ENCODE results near the gene BAHCC1. TPM values are rescaled to one million over a fixed set of nuclear protein-coding genes. Genes with fewer than 3 reads are reported as not detected.

BAHCC1 gene
- total RNA-seq, 1 donor from 2014 or later = 10.7 TPM

DNA sequence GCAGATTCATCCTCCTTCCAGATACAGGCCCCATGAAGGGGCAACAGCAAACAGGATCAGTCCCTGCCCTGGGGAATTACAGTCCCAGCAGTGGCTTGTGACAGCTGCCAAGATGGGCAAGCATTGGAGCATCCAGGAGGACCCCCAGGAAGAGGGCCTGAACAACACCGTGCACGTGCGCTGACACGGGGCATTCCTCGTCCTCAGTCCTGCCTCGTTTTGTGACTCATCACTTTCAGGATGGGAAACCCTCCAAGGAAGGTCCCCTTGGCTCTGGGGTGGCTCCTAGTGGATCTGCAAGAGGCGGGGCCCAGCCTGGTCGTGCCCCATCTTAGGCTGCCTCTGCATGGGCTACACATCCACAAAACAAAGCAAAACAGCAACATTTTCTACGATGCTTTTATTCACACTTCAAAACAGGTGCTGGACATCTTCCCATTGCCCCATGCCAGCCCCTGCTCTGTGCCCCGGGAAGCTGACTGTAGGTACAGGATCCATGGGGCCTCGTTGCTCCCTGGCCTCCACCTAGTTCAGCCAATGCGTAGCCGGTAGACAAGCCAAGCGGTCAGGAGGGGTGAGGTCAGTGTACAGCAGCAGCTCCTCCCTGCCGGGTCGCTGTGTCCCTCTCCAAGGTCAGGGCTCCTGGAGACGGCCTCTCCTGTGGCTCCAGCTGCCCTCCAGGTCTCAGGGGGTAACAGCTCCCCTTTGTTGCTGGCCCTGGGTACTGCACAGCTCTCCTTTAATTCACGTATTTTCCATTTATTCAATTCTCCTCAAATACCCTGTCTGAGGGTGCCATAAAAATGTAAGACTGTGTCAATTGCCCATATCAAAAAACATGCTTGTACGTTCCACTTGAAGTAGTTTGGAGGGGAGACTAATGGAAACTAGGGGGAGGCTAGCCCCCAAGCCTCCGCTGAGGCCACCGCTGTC, 85.1 kb downstream of the BAHCC1 start:
- TF ChIP-seq, protein P1, sequence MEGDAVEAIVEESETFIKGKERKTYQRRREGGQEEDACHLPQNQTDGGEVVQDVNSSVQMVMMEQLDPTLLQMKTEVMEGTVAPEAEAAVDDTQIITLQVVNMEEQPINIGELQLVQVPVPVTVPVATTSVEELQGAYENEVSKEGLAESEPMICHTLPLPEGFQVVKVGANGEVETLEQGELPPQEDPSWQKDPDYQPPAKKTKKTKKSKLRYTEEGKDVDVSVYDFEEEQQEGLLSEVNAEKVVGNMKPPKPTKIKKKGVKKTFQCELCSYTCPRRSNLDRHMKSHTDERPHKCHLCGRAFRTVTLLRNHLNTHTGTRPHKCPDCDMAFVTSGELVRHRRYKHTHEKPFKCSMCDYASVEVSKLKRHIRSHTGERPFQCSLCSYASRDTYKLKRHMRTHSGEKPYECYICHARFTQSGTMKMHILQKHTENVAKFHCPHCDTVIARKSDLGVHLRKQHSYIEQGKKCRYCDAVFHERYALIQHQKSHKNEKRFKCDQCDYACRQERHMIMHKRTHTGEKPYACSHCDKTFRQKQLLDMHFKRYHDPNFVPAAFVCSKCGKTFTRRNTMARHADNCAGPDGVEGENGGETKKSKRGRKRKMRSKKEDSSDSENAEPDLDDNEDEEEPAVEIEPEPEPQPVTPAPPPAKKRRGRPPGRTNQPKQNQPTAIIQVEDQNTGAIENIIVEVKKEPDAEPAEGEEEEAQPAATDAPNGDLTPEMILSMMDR (IDR thresholded peaks at IDR 0.05; ENCODE audit: unreplicated experiment) = no peak
- Mint-ChIP-seq H3K27ac (ENCODE audit: unreplicated experiment) (peak overlapping the region; percentile 18), H3K36me3 (ENCODE audit: low read depth, unreplicated experiment) (no peaks in the 10 kb centered on the region), H3K4me1 (ENCODE audit: unreplicated experiment) (no peaks in the 10 kb centered on the region), H3K4me3 (ENCODE audit: unreplicated experiment) (no peak overlapping the region), H3K27me3 (ENCODE audit: unreplicated experiment) (peaks cover 25% of the 10 kb centered on the region), H3K9me3 (ENCODE audit: unreplicated experiment) (no peaks in the 10 kb centered on the region)
- no peak for DNase-seq (ENCODE audit: low spot score)

DNA sequence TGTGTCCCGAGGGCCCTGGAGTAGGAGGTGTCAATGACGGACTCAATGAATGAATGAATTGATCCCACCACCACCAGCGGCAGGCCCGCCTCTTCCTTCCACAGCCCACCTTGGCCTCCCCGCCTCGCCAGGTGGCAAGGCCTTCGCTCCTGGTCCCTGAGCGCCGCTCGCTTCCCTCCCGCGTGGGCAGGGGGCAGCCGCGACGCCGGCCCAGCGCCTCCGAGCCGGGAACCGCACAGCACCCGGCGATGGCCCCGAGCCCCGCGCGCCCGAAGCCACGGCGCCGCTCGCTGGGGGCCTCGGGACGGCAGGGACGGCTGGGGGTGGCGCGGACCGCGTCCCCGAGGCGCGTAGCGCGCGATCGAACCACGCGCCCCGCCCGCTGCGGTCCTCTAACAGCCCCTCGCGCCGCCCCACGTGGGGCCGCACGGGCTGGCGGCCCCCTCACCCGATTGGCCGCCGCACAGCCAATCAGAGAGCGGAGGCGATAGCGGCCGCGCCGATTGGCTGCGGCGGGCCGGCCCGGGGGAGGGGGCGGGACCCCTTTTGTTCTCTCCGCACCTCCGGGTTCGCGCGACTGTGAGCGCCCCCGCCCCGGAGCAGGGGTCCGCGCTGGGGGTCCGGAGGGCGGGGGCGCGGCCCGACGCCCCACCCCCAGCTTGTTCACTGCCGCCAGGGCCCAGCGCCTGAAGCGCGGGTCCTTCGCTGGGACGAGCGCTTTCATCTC, 86.0 kb downstream of the BAHCC1 start:
- Mint-ChIP-seq H3K4me1 (ENCODE audit: unreplicated experiment) (peaks cover 4% of the 10 kb centered on the region), H3K27ac (ENCODE audit: unreplicated experiment) (no peak overlapping the region), H3K9me3 (ENCODE audit: unreplicated experiment) (no peaks in the 10 kb centered on the region), H3K4me3 (ENCODE audit: unreplicated experiment) (no peak overlapping the region), H3K36me3 (ENCODE audit: low read depth, unreplicated experiment) (no peaks in the 10 kb centered on the region), H3K27me3 (ENCODE audit: unreplicated experiment) (peaks cover 19% of the 10 kb centered on the region)
- DNase-seq (ENCODE audit: low spot score) = peak; percentile 66
- TF ChIP-seq, protein P1 (IDR thresholded peaks at IDR 0.05; ENCODE audit: unreplicated experiment) = no peak

DNA sequence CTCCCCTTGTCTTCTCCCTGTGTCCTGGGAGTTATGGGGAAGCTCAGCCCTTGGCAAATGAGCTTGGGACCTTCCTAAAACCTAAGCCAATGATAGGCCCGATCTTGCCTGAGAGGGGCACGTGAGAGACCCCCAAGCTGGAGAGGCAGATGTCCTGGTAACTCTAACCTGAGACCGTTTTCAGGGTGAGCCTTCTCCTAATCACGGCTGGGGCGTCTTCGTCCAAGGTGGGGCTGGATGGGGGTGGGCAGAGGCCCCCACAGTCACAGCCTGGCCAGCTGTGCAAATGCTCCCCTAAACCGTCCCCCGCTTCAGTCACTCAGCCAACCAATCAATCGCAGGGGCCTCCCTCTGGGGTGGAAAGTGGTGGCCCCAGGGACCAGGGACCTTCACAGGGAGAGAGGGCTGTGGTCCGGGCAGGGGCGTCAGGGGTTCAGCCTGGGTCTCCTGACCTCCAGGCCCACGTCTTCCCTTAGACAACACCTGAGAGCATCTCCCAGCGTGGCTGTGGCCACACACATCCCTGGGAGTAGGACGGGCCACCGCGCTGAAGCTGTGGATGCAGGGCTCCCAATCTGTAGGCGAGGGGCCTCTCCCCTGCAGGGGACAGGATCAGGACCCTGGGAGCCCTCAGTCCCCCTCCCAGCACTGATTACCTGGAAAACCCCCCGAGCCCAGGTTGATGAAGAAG, 86.7 kb downstream of the BAHCC1 start:
- no peaks in the 10 kb centered on the region for H3K9me3 Mint-ChIP-seq (ENCODE audit: unreplicated experiment)
- no peak overlapping the region for H3K27ac Mint-ChIP-seq (ENCODE audit: unreplicated experiment)
- H3K27me3 Mint-ChIP-seq (ENCODE audit: unreplicated experiment) = peaks cover 17% of the 10 kb centered on the region
- TF ChIP-seq, protein P1 (IDR thresholded peaks at IDR 0.05; ENCODE audit: unreplicated experiment) = no peak
- H3K4me3 Mint-ChIP-seq (ENCODE audit: unreplicated experiment) = no peak overlapping the region
- DNase-seq (ENCODE audit: low spot score) = no peak
- peaks cover 7% of the 10 kb centered on the region for H3K4me1 Mint-ChIP-seq (ENCODE audit: unreplicated experiment)
- H3K36me3 Mint-ChIP-seq (ENCODE audit: low read depth, unreplicated experiment) = no peaks in the 10 kb centered on the region

DNA sequence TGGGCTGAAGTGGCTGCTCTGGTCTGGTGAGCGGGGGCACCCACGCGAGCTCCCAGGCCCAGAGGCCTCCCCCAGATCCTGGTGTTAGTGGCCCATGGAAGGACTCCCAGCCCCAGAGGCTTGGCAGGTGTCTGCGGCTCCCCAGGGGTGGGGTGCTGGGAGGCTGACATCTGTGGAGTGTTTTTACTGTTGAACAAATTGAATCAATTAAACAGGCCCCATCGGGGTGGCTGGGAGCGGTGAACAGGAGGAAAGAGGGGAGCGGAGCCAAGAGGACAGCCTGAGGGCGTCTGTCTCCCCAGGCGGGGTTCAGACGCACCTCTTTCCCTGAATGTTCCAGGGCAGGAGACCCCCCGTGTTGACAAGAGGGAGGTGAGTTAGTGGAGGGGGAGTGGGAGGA, 87.4 kb downstream of the BAHCC1 start:
- no peak overlapping the region for H3K27ac Mint-ChIP-seq (ENCODE audit: unreplicated experiment)
- peaks cover 7% of the 10 kb centered on the region for H3K4me1 Mint-ChIP-seq (ENCODE audit: unreplicated experiment)
- H3K9me3 Mint-ChIP-seq (ENCODE audit: unreplicated experiment) = no peaks in the 10 kb centered on the region
- peaks cover 17% of the 10 kb centered on the region for H3K27me3 Mint-ChIP-seq (ENCODE audit: unreplicated experiment)
- H3K36me3 Mint-ChIP-seq (ENCODE audit: low read depth, unreplicated experiment) = no peaks in the 10 kb centered on the region
- TF ChIP-seq, protein P1 (IDR thresholded peaks at IDR 0.05; ENCODE audit: unreplicated experiment) = no peak
- DNase-seq (ENCODE audit: low spot score) = no peak
- H3K4me3 Mint-ChIP-seq (ENCODE audit: unreplicated experiment) = no peak overlapping the region

All from endothelial cell (in vitro differentiated cells).